Measurements from ENCODE around the gene SP8.

The SP8 gene

DNA sequence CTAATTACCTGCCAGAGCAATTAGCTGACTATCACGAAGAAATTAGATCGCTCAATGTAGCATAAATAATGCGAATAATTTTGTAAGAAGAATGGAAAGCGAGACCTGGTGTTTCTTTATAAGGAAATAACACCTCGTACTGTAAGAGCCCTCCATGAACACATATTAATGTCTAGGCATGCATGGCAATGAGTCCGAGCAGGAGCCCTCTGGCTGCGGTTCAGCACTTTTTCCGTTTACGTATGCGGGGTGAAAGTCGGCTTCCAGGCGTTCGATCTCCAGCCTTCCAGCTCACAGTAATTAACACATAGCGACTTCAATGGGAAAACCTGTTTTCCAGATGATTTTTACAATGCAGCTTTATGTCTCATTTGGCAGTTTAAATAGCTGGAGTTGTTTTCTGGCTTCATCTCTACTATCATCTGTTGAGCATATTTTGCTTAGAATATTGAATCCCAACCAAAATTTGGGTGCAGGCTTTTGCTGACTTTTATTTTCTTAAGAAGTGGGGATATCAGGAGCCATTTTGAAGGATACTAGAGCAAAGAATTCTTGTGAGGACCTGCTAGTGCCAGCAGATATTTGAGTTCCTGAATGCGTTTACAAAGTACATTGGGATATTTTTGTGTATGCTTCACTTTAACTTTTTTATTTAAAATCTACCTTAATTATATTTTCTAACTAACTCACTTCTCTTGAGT, 7.2 kb upstream of the SP8 start:
- FAIRE-seq = no peak

DNA sequence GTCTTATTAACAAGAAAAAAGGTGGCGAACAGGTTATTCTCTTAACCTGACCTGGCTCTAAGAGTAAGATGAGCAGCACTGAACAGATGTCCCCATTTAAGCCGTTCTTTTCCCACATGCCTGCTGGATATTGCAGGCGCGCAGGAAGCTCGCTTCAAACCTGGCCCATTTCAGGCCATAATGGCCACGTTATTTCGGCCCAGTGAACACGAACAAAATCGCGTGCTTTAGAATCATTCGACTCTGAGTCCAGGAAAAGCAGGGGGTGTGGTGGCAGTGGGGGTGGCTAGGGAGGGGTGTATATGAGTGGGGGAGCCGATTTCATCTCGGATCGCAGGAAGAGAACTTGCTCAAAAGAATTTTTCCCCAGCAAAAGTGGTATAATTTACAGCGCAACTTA, 6.6 kb upstream of the SP8 start:
- no peak for FAIRE-seq

DNA sequence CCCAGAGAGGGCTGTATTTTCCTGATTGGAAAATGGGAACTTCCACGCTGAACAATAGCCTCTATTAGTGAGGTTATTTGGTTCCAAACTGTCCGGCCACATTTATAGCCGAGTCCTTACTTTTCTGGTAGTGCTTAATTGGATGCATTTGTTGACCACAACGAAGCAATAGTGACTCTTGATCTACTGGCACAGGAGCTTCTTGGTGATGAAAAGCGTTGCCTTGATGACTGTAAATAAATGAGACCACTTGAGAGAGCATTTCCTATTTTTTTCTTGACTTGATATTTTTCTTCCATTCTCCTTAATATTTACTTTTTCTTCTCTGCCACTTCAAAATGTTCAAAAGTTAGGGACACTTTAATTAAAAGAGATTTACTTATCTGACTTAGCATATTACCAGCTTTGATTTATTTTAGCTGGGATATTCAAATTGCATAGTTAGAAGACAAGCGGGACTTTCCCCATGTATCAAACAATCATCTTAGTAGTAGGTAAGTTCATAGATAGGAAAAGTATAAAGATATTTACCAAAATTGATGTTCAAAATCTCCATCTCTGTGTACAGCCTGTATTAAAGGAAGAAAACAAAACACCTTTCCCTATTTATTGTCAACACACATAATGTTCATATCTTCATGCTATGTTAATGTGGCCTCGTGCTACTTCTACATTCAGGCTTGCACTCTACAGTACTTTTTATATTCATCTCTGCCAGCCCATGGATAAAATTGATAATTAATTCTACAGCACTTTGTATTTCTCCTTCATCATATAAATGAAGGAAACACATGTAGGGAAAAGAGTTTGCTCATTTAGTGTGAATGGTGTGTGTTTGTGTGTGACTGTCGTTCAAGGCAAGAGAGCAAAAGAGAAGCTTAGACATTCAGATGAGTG, 5.1 kb upstream of the SP8 start:
- no peak for FAIRE-seq

DNA sequence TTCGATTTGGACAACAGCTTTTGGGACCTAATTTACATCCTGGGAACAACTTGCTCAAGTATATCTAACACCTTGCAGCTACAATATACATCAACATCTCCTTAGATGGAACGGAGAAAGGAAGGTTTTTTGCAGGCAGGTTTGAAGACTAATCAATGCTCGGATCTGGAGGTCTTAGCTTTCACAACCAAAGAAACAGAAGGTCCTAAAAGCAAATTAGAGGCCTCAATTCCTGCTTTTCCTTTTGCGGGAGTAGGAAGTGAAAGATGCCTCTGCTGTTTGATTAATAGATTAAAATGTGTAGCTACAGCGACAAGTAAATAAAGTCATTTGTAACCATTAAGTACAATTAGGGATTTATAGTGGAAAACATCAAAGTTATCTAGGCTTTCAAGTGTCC, 3.7 kb upstream of the SP8 start:
- FAIRE-seq = no peak

DNA sequence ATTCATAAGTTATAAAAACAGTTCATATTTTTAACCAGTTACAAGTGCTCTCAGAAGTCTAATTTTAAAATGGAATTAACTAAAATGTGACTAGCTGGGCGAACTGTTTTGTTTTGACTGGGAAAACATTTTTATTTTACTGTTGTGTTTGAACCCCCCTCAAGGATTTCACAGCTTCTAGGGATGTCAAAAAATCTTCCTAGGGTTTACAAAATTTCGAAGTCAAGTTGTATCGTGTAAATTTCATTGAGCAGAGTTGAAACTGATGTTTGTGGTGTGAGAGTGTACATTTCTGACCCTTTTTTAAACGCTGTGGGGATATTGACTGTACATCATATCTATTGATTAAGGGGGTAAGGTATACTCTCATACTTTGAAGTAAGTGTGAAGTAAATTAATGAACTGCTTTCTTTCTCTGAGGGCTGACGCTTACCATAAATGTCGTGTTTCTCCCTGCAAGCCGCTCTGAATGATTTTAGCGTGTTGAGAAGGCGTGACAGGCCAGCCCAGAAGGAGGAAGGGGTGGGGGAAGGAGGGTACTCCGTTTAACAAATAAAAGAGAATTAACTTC, 1.8 kb upstream of the SP8 start:
- no peak for FAIRE-seq

DNA sequence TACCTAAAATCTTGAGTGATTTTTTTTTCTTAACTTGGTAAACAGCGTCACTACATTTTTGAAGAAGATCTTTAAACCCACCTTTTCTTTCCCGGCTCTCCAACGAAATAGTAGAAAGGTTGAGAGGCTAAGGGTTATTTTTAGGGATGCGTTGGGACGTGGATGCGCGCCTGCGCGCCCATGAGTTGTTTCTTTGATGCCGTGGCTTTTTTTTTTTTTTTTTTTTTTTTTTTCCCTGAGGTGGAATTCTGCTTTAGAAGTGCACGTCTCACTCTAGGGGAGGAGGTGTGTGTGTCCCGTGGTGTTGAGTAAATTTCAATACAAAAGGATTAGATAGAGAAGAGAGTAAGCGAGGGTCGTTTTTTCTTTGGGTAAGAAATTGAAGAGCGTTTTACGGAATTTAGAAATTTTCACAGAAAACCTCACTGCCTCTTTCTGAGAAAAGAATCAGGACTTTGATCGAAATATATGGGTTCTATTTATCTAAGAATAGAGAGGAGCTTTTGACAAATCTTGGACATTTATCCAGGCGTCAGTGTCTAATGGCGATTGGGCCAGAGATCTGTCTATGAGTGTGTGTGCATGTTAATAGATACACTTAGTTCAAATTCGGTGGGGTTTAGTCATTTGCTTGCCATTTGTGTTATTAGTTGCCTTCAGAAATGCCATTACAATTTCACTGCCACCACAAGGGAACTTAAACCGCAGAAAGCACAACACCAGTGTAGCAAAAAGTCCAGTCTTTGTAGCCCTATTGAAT, 1.2 kb upstream of the SP8 start:
- no peak for FAIRE-seq

DNA sequence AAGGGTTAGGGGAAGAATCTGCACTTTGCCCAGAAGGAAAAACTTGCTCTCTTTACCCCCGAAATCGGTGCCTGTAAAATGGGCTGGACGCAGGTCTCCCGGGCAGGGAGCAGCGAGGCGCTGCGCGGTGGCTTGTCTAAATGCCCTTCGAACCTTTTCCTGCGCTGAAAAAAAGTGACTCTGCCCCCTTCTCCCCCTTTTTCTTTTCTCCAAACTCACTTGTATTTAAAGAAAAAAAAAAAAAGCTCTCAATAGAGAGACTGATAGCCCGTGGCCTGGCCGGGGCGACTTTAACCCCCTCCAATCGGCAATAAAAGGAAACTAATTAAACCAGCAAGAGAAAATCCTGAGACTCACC, 286 bp downstream of the SP8 start:
- no peak for FAIRE-seq

DNA sequence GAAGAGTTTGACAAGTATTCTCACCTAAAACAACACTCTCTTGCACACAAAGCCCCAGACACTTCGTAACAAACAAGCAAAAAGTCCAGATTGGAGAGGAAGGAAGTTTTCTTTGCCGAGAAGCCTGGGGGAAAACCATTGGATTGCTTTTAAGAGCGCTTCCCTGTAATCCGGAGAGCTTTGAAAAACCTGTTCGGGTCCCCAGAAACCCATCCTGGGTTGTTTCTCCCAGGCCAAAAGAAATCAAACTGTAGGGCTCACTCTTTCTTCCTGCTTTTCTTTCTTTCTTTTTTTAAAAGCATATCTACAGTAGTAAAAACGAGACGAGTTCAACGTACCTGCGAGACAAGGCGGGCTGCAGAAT, 655 bp downstream of the SP8 start:
- FAIRE-seq = no peak

DNA sequence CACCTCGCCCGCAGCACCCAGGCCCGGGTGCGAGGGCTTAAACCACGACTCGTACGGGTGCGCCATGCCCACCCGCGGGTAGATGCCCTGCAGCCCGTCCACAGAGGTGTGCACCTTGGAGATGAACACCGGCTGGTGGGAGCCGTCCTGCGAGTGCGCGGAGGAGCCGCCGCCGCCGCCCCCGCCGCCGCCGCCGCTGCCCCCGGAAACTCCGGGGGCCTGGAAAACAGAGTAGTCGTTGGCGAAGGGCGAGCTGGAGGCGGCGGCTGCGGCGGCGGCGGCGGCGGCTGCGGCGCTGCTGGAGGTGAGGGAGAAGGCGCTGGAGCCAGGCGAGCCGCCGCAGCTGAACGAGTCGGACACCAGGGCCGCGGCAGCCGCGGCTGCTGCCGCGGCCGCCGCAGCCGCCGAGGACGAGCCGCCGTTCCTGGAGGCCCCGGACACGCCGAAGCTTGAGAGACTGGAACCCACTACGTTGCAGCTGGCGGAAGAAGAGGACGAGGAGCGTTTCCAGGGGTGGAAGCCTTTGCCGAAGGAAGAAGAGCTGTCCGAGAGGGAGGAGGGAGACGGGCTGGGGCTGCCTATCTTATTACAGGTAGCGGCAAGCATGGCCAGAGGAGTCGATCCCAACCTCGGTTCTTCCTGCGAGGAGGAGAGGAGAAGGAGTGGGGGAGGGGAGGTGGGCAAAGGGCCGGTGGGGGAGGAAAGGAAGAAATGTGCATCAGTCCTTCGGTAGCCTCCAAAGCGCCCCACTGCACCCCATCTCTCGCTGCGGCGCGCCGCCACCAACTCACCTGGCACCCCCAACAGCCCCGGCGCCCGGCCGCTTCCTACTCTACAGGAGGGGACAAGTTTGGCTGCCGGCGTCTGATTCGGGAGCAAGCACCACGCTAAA, 1.3 kb downstream of the SP8 start:
- FAIRE-seq = no peak

DNA sequence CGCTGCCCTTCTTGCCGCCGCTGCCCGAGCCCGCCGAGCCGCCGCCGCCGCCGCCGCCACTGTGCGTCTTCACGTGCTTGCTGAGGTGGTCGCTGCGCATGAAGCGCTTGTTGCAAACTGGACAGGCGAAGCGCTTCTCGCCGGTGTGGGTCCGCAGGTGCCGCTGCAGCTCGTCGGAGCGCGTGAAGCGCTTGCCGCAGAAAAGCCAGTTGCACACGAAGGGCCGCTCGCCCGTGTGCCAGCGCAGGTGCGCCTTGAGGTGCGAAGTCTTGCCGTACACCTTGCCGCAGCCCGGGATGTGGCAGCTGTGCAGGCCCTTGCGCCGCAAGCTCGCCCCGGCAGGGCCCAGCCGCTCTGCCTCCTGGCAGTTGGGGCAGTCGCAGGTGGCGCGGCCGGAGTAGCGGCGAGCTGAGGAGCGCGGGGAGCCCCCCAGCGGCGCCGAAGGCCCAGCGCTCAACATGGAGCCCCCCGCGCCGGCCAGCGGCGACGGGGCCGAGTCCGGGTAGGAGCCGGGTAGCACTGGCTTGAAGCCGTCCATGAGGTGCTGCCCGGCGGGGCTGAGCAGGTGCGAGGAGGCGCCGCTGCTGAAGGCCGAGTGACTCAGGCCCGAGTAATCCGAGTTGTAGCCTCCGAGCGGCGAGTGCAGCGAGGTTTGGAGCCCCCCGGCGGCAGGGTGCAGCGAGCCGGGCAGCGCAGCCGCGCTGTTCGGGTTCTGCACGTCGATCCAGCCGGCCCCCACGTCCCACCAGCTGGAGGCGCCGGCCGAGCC, 2.1 kb downstream of the SP8 start:
- FAIRE-seq = no peak

DNA sequence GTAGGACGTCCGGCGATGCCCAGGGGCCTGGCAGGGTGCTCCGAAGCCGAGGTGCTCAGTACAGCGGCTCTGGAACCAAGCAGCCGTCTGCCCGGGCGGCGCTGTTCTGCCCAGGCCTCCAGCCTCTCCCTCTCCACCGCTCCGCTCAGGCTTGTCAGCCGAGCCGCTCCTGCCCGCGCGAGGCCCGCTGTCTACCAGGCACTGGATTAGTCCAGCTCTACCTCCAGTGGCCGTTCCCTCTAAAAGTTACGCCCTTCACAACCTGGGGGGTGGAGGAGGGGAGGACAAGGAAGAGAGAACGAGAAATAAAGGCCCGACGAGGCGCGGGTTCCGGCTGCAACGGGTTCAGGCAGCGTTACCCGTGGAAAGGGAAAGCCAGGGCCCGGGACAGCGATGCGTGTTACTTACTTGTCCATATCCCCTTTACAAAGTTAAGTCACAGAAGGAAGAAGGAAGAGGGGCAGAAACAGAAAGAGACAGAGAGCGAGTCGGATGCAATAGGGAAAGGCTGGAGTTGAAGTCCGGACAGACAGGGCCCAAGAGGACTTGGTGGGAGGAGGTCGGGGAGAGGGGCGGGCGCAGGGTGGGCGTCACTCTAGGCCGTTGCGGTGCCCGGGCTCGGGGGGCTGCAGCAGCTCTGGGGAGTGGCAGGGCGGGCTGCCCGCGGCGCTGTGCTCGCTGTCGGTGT, 2.8 kb downstream of the SP8 start:
- no peak for FAIRE-seq

DNA sequence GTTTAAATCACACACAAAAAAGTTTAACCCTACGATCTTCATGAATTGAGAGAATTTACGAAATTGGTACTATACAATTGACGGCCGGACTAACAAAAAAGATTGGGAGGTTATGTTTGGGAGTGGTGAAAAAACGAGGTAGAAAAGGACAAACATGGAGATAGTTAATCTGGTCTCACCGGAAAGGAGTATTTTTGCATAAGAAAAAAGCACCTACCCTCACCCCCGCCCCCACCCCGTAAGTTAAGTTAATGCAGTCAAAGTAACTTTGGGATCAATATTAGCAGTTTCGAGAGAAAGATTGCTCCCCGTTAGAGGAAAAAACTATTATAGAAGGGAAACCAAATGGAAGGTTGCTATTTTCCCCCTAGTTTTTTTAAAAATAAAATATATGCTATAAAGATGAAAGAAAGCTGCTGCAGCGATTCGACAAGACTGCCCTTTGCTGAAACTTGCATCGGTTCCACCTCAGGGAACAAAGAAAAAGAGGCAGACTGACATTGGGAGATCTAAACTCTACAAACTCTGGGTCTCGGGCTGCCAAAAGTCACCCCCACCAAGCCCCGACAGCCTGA, 3.5 kb downstream of the SP8 start:
- FAIRE-seq = no peak

DNA sequence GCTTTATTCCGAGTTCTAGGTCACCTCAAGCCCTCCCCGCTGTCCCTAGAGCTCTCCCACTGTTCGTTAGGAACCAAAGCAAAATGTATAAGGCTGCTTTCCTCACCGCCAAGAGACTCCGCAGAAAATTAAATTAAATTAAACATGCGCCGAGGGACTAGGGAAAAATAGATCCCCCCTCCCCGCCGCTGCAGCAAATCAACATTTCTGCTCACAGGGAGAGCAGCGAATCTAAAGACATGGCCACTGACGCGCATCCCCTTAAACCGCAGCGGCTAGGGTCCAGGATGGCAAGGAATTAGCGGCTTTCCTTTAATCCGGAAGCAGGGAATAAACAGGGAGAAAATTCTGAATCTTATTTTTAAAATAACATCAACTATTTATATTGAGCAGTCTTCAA, 7.6 kb downstream of the SP8 start:
- no peak for FAIRE-seq

DNA sequence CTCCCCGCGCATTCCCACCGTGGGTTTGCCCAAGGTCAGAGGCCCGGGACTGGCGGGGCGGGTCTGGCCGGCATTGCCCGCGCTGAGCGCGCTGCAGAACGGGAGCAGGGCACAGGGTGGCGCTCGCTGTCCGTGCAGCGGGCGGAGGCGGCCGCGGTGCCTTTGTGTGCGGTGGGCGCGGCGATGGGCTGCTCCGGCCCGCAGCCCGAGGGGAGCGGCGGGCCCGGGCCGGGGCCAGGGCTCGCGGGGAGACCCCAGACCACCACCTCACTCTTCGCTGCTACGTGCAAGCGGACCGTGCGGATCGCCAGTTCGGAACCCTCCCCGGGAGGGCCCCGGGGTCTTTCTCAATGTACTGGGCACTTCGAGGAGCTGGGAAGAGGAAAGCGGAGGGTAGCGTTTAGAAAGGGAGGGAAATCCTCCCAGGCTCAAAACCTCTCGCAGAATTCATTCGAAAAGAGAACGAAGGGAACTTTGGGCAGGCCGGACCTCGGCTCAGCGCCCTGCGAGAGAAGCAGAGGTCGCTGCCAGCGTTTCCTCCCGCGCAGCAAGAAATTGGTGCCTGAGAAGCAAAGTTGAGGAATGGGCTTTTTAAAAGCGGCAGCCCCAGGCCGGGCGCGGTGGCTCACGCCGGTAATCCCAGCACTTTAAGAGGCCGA, 8.5 kb downstream of the SP8 start:
- FAIRE-seq = no peak

DNA sequence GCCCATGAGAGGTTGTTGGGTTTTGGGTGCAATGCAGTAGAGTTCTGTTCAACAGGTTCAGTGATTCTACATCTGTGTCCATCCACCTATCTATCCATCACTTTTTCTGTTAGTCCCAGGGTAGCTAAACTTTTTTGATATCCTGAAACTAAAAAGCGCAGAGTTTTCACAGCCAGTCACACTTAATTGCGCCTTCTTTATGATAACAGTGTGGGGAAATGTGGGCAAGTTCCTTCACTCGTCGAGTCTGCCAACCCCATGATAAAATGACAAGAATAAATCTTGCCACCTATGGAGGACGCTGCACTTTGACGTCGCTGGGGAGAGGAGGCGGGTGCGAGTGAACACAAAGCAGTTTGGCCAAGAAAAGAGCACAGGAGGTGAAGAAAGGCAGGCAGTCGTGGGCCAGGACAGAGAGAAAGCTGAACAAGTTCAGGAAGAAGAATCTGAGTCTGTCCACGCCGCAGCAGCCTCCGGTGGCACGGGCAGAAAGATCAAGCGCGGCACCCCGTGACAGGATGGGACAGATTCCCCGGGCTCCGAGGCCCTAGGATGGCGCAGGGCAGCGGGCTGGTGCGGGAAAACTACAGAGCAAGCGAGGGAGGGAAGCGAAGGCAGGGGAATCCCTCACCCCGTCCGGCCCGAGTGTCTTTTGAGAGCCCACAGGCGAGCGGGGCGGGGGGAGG, 9.2 kb downstream of the SP8 start:
- FAIRE-seq = no peak

DNA sequence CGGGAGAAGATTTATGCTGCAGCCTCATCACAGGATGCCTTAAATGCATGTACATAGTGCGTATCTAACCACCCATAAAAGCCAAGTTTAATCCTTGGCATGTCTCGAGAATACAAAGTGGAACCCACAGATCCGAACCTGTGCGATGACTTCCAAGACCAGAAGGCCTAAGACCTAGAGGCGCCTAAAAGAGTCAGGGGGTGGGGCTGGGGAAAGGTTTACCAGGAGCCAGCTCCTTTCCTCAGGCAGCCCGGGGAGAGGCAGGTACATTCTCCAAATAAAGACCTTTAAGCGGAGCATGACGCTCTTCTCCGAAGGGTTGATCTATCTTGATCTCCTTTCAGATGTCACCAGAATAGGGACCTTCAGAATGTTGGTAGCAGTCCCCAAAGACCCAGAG, 9.7 kb downstream of the SP8 start:
- FAIRE-seq = no peak

DNA sequence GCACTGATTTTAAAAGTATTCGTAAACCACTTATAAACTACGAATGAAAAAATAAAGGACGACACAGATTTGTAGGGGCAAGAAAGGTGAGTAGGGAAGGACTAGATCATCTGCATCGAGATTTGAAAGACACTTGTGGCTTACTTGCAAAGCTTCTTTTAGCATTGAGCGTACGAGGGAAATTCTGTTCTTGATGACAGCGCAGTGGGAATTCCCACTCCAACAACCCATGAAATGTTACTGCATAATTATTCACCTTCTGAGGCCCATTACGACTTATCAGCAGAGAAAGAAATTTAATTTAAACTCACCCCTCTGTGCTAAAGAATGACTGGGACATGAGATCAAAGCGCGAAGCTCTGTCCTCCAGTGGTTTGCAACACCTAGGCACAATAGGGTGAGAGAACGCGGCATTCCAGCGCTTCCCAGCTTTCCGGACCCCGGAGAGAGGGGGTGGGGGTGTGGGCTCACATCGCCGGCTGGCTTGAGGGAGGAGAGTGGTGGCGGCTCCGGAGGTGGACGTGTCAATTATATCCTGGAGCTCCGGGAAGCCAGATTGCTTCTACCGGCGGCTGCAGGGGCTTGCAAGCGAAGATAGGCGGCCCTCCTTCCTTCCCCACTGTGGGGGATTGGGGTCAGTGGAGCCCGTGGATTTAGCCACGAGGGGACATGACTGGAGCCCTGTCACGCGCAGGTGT, 10.3 kb downstream of the SP8 start:
- no peak for FAIRE-seq

DNA sequence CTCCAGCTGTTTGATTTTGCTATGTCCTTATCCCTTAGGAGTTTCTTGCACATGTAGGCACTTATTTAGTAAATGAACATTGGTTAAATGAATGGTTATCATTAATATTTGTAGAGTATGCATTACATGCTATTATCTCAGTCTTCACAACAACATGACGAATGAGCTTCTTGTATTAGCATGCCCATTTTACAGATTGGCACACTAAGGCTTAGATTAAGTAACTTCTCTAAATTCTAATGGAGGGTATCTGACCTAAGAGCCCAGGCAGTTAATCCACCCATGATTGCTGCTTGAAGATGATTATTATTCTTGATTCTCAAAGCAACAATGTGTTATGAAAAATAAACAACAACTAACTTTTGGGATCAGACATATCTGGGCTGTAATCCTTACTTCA, 32.7 kb downstream of the SP8 start:
- FAIRE-seq = no peak

DNA sequence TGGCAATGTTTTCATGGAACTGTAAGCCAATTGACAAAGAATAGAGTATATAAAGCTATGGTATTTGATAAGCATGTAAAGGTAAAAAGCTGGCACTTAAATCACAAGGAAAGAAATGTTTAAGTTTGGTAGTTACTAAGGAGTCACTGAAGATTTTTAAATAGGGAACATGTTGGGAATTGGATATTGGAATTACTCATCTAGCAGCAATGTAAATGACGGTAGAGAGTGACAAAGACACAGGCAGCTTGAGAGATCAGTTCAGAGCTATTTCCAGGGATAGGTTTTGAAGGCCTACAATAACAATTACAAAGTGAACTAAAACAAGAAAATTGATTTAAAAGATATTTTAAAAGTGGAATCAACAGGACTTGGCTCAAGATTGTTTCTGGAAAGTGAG, 36.8 kb downstream of the SP8 start:
- no peak for FAIRE-seq

All from A204.1 (cell line).